ENCODE data around the gene TMC1. TPM values are rescaled to one million over a fixed set of nuclear protein-coding genes. Genes with fewer than 3 reads are reported as not detected.

TMC1 gene
- total RNA-seq, 1 donor from 2014 or later: 0.69 TPM

GRCh38 chr9:72614067-72614466 is 92.7 kb downstream of the TMC1 start:
- DNase-seq: no peak

- no peak for DNase-seq
Measured at GRCh38 chr9:72615931-72616330, 94.5 kb downstream of the TMC1 start.

- DNase-seq: no peak
Measured at GRCh38 chr9:72618811-72619210, 97.4 kb downstream of the TMC1 start.

- DNase-seq: no peak
Measured at GRCh38 chr9:72622186-72622585, 100.8 kb downstream of the TMC1 start.

- DNase-seq: no peak
Measured at GRCh38 chr9:72623156-72623555, 101.7 kb downstream of the TMC1 start.

GRCh38 chr9:72627147-72627546 is 105.7 kb downstream of the TMC1 start:
- no peak for DNase-seq

- DNase-seq: peak; percentile 91
Measured at GRCh38 chr9:72627956-72628540, 106.6 kb downstream of the TMC1 start.

- DNase-seq: no peak
Measured at GRCh38 chr9:72633966-72634365, 112.6 kb downstream of the TMC1 start.

- no peak for DNase-seq
Measured at GRCh38 chr9:72635197-72635596, 113.8 kb downstream of the TMC1 start.

- no peak for DNase-seq
Measured at GRCh38 chr9:72636621-72637020, 115.2 kb downstream of the TMC1 start.

GRCh38 chr9:72643651-72644050 is 122.2 kb downstream of the TMC1 start:
- no peak for DNase-seq

- DNase-seq: no peak
Measured at GRCh38 chr9:72646061-72646460, 124.7 kb downstream of the TMC1 start.

- no peak for DNase-seq
Measured at GRCh38 chr9:72648324-72649126, 127.1 kb downstream of the TMC1 start.

- DNase-seq: no peak
Measured at GRCh38 chr9:72649127-72649442, 127.7 kb downstream of the TMC1 start.

- DNase-seq: no peak
Measured at GRCh38 chr9:72650206-72650605, 128.8 kb downstream of the TMC1 start.

- DNase-seq: no peak
Measured at GRCh38 chr9:72656021-72656420, 134.6 kb downstream of the TMC1 start.

- DNase-seq: no peak
Measured at GRCh38 chr9:72657023-72657422, 135.6 kb downstream of the TMC1 start.

GRCh38 chr9:72658703-72659102 is 137.3 kb downstream of the TMC1 start:
- no peak for DNase-seq

GRCh38 chr9:72661401-72662135 is 140.2 kb downstream of the TMC1 start:
- no peak for DNase-seq

- no peak for DNase-seq
Measured at GRCh38 chr9:72665421-72665820, 144.0 kb downstream of the TMC1 start.

- no peak for DNase-seq
Measured at GRCh38 chr9:72667181-72667580, 145.8 kb downstream of the TMC1 start.

GRCh38 chr9:72674961-72675360 is 153.6 kb downstream of the TMC1 start:
- DNase-seq: no peak

- peak; percentile 32 for DNase-seq
Measured at GRCh38 chr9:72675586-72675985, 154.2 kb downstream of the TMC1 start.
